WTC11 (cell line): ENCODE measurements around the gene SDHAF3. TPM values are rescaled to one million over a fixed set of nuclear protein-coding genes. Genes with fewer than 3 reads are reported as not detected.

Source experiments
- ATAC-seq: fragments of 200-7000 bp; cut with Tn5 transposase; 2 replicates; pipeline ENCODE4 v1.10.0; 2021; ENCODE audit warnings: mild to moderate bottlenecking, moderate library complexity
- CTCF ChIA-PET: fragments of 300-600 bp; sonication (Branson Sonifier 250); formaldehyde crosslinking; loops from one replicate; lab custom pipeline; 2021; ENCODE audit warnings: antibody characterized with exemption; lab: Charles Lee
- POLR2A ChIA-PET: fragments of 350-600 bp; sonication (Branson Sonifier 250); formaldehyde crosslinking; loops from one replicate; lab custom pipeline; 2021; ENCODE audit warnings: antibody characterized with exemption; lab: Charles Lee
- DNase-seq: peaks from one replicate; pipeline ENCODE4 v3.0.0; 2021; ENCODE audit warnings: low spot score
- H3K27ac Mint-ChIP-seq: 2 replicates; pipeline ENCODE4 v1.8.0; 2021; ENCODE audit warnings: mixed read lengths
- H3K27me3 Mint-ChIP-seq: 2 replicates; pipeline ENCODE4 v1.8.0; 2021; ENCODE audit warnings: low read depth, mild to moderate bottlenecking, moderate library complexity, mixed read lengths
- H3K36me3 Mint-ChIP-seq: 2 replicates; pipeline ENCODE4 v1.8.0; 2021; ENCODE audit warnings: mixed read lengths
- H3K4me1 Mint-ChIP-seq: 2 replicates; pipeline ENCODE4 v1.8.0; 2022; ENCODE audit warnings: mixed read lengths
- H3K4me3 Mint-ChIP-seq: 2 replicates; pipeline ENCODE4 v1.8.0; 2021; ENCODE audit warnings: mild to moderate bottlenecking, moderate library complexity, mixed read lengths
- H3K9me3 Mint-ChIP-seq: 2 replicates; pipeline ENCODE4 v1.8.0; 2021; ENCODE audit warnings: mixed read lengths
- ATF1 ChIP-seq: sonication (generic); formaldehyde crosslinking; IDR thresholded peaks from 2 replicates; pipeline ENCODE4 v1.8.1; 2023; ENCODE audit warnings: mild to moderate bottlenecking, moderate library complexity, missing genetic modification reagents
- ATF2 ChIP-seq: sonication (generic); formaldehyde crosslinking; IDR thresholded peaks from 2 replicates; pipeline ENCODE4 v1.8.1; 2022; ENCODE audit warnings: low read depth, missing genetic modification reagents, borderline replicate concordance
- CBFB ChIP-seq: sonication (generic); formaldehyde crosslinking; IDR thresholded peaks from 2 replicates; pipeline ENCODE4 v1.8.1; 2022; ENCODE audit warnings: mild to moderate bottlenecking, low read depth, missing genetic modification reagents
- CREB1 ChIP-seq: sonication (generic); formaldehyde crosslinking; IDR thresholded peaks from 2 replicates; pipeline ENCODE4 v1.8.0; 2023; ENCODE audit warnings: mild to moderate bottlenecking, missing genetic modification reagents
- E2F1 ChIP-seq: sonication (generic); formaldehyde crosslinking; IDR thresholded peaks from 2 replicates; pipeline ENCODE4 v1.8.0; 2022; ENCODE audit warnings: mild to moderate bottlenecking, missing genetic modification reagents
- ETV6 ChIP-seq: sonication (generic); formaldehyde crosslinking; IDR thresholded peaks from 2 replicates; pipeline ENCODE4 v1.8.1; 2022; ENCODE audit warnings: mild to moderate bottlenecking, missing genetic modification reagents
- IRF1 ChIP-seq: sonication (generic); formaldehyde crosslinking; IDR thresholded peaks from 2 replicates; pipeline ENCODE4 v1.8.0; 2023; ENCODE audit warnings: missing genetic modification reagents
- JUN ChIP-seq: sonication (generic); formaldehyde crosslinking; IDR thresholded peaks from 2 replicates; pipeline ENCODE4 v1.8.0; 2023; ENCODE audit warnings: mild to moderate bottlenecking, missing genetic modification reagents
- KAT7 ChIP-seq: sonication (generic); formaldehyde crosslinking; IDR thresholded peaks from 2 replicates; pipeline ENCODE4 v1.8.1; 2023; ENCODE audit warnings: missing genetic modification reagents, mild to moderate bottlenecking, borderline replicate concordance
- MAX ChIP-seq: sonication (generic); formaldehyde crosslinking; IDR thresholded peaks from 2 replicates; pipeline ENCODE4 v1.8.0; 2022; ENCODE audit warnings: mild to moderate bottlenecking, missing genetic modification reagents
- NR3C1 ChIP-seq: sonication (generic); formaldehyde crosslinking; conservative IDR thresholded peaks from 2 replicates; pipeline ENCODE4 v1.8.1; 2023; ENCODE audit warnings: low read depth, mild to moderate bottlenecking, missing genetic modification reagents
- PRRX2 ChIP-seq: fragments of 250-450 bp; sonication (Bioruptor Pico); IDR thresholded peaks from 2 replicates; pipeline ENCODE4 v1.8.0; 2021; ENCODE audit warnings: mild to moderate bottlenecking
- RELA ChIP-seq: sonication (generic); formaldehyde crosslinking; IDR thresholded peaks from 2 replicates; pipeline ENCODE4 v1.8.1; 2022; ENCODE audit warnings: missing genetic modification reagents, mild to moderate bottlenecking, borderline replicate concordance
- SMAD4 ChIP-seq: sonication (generic); formaldehyde crosslinking; IDR thresholded peaks from 2 replicates; pipeline ENCODE4 v1.8.0; 2022; ENCODE audit warnings: mild to moderate bottlenecking, missing genetic modification reagents
- TCF7 ChIP-seq: sonication (generic); formaldehyde crosslinking; IDR thresholded peaks from 2 replicates; pipeline ENCODE4 v1.8.0; 2022; ENCODE audit warnings: mild to moderate bottlenecking, low read depth, missing genetic modification reagents, moderate library complexity
- TP53 ChIP-seq: sonication (generic); formaldehyde crosslinking; IDR thresholded peaks from 2 replicates; pipeline ENCODE4 v1.8.1; 2023; ENCODE audit warnings: mild to moderate bottlenecking, missing genetic modification reagents
- ZNF219 ChIP-seq: sonication (generic); formaldehyde crosslinking; IDR thresholded peaks from 2 replicates; pipeline ENCODE4 v1.8.0; 2023; ENCODE audit warnings: missing genetic modification reagents, mild to moderate bottlenecking, borderline replicate concordance
- ZNF396 ChIP-seq: fragments of 250-450 bp; sonication (Bioruptor Pico); IDR thresholded peaks from 2 replicates; pipeline ENCODE4 v1.8.0; 2021; ENCODE audit warnings: mild to moderate bottlenecking, moderate library complexity, borderline replicate concordance
- ZNF423 ChIP-seq: fragments of 250-450 bp; sonication (Bioruptor Pico); IDR thresholded peaks from 2 replicates; pipeline ENCODE4 v2.1.2; 2022; ENCODE audit warnings: mild to moderate bottlenecking, moderate library complexity
- ZNF671 ChIP-seq: fragments of 250-450 bp; sonication (Bioruptor Pico); IDR thresholded peaks from 2 replicates; pipeline ENCODE4 v1.8.0; 2021; ENCODE audit warnings: mild to moderate bottlenecking
- total RNA-seq: library from RNA; stranded (reverse); gene quantifications from 3 replicates; pipeline ENCODE4 v1.2.3, GENCODE V29; 2021
- TF ChIP-seq, protein P1 (sequence below): sonication (generic); formaldehyde crosslinking; IDR thresholded peaks from 2 replicates; pipeline ENCODE4 v1.8.1; 2023; ENCODE audit warnings: mild to moderate bottlenecking, missing genetic modification reagents
- TF ChIP-seq, protein P2 (sequence below): sonication (generic); formaldehyde crosslinking; IDR thresholded peaks from 2 replicates; pipeline ENCODE4 v1.8.1; 2022; ENCODE audit warnings: missing genetic modification reagents, borderline replicate concordance
- TF ChIP-seq, protein P3 (sequence below): sonication (generic); formaldehyde crosslinking; IDR thresholded peaks from 2 replicates; pipeline ENCODE4 v1.8.0; 2023; ENCODE audit warnings: mild to moderate bottlenecking, missing genetic modification reagents
- TF ChIP-seq, protein P4 (sequence below): sonication (generic); formaldehyde crosslinking; IDR thresholded peaks from 2 replicates; pipeline ENCODE4 v1.8.1; 2022; ENCODE audit warnings: mild to moderate bottlenecking, missing genetic modification reagents, moderate library complexity, borderline replicate concordance

The SDHAF3 gene
- total RNA-seq, 1 experiment from 2014 or later, result 32.0 TPM

DNA sequence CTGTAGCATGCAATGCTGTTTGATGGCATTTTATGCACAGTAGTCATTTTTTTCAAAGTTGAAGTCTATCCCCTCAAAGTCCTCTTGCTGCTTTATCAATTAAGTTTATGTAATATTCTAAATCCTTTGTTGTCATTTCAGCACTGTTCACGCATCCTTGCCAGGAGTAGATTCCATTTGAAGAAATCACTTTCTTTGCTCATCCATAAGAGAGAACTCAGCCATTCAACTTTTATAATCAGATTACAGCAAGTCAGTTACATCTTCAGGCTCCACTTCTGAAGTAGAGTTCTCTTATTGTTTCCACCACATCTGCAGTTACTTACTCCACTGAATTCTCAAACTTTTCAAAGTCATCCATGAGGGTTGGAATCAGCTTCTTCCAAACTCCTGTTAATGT lies 32.3 kb downstream of the SDHAF3 start (continued):
- no peak for TF ChIP-seq ATF2 (CRISPR knock-in tag)
- TF ChIP-seq JUN (CRISPR knock-in tag), result no peak
- no peak for TF ChIP-seq RELA (CRISPR knock-in tag)
- TF ChIP-seq, protein P1, sequence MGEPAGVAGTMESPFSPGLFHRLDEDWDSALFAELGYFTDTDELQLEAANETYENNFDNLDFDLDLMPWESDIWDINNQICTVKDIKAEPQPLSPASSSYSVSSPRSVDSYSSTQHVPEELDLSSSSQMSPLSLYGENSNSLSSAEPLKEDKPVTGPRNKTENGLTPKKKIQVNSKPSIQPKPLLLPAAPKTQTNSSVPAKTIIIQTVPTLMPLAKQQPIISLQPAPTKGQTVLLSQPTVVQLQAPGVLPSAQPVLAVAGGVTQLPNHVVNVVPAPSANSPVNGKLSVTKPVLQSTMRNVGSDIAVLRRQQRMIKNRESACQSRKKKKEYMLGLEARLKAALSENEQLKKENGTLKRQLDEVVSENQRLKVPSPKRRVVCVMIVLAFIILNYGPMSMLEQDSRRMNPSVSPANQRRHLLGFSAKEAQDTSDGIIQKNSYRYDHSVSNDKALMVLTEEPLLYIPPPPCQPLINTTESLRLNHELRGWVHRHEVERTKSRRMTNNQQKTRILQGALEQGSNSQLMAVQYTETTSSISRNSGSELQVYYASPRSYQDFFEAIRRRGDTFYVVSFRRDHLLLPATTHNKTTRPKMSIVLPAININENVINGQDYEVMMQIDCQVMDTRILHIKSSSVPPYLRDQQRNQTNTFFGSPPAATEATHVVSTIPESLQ (CRISPR knock-in tag), result no peak
- TF ChIP-seq ZNF396 (CRISPR knock-in tag), result no peak
- no peak for TF ChIP-seq CBFB
- no peak for TF ChIP-seq ZNF423 (CRISPR knock-in tag)
- no peak for TF ChIP-seq ZNF671 (CRISPR knock-in tag)
- TF ChIP-seq PRRX2, result no peak
- no peak for TF ChIP-seq TCF7
- no peak for TF ChIP-seq CREB1 (CRISPR knock-in tag)
- no peak for TF ChIP-seq ATF1
- TF ChIP-seq ETV6 (CRISPR knock-in tag), result no peak
- TF ChIP-seq TP53 (CRISPR knock-in tag), result no peak

DNA sequence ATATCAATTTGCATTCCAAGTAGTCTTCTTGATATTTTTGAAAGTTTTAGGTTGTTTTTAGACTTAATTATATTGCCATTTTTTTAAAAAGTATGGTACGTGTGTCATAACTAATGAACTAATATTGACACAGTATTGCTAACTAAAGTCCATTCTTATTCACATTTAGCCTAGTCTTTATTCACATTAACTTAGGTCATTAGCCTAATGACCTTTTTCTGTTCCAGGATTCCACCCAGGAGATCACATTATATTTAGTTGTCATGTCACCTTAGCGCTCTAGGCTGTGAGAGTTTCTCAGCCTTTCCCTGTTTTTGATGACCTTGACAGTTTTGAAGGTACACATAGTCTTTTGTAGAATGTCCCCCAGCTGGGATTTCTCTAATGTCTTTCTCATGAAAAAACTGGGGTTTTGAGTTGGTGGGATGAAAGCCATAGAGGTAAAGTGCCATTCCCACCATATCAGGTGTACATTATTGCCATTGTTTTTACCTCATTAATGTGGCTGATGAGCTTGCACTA lies 38.5 kb downstream of the SDHAF3 start:
- H3K36me3 Mint-ChIP-seq, result peaks cover 40% of the 10 kb centered on the region
- H3K27ac Mint-ChIP-seq, result no peak overlapping the region
- H3K4me1 Mint-ChIP-seq, result peaks cover 12% of the 10 kb centered on the region
- no peak overlapping the region for H3K4me3 Mint-ChIP-seq
- H3K9me3 Mint-ChIP-seq, result peaks cover 37% of the 10 kb centered on the region
- ChIA-PET CTCF (interaction anchor here (0.5 to 1.3 kb wide), 2 partner anchors 11 to 23 kb away, joined by 3 read pairs; no protein-coding TSS in a partner anchor), POLR2A (no interaction called here)
- DNase-seq (no peak), ATAC-seq (no peak)
- H3K27me3 Mint-ChIP-seq, result peaks cover 5% of the 10 kb centered on the region
- TF ChIP-seq, protein P2, sequence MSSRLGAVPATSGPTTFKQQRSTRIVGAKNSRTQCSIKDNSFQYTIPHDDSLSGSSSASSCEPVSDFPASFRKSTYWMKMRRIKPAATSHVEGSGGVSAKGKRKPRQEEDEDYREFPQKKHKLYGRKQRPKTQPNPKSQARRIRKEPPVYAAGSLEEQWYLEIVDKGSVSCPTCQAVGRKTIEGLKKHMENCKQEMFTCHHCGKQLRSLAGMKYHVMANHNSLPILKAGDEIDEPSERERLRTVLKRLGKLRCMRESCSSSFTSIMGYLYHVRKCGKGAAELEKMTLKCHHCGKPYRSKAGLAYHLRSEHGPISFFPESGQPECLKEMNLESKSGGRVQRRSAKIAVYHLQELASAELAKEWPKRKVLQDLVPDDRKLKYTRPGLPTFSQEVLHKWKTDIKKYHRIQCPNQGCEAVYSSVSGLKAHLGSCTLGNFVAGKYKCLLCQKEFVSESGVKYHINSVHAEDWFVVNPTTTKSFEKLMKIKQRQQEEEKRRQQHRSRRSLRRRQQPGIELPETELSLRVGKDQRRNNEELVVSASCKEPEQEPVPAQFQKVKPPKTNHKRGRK (CRISPR knock-in tag), result no peak
- TF ChIP-seq, protein P3, sequence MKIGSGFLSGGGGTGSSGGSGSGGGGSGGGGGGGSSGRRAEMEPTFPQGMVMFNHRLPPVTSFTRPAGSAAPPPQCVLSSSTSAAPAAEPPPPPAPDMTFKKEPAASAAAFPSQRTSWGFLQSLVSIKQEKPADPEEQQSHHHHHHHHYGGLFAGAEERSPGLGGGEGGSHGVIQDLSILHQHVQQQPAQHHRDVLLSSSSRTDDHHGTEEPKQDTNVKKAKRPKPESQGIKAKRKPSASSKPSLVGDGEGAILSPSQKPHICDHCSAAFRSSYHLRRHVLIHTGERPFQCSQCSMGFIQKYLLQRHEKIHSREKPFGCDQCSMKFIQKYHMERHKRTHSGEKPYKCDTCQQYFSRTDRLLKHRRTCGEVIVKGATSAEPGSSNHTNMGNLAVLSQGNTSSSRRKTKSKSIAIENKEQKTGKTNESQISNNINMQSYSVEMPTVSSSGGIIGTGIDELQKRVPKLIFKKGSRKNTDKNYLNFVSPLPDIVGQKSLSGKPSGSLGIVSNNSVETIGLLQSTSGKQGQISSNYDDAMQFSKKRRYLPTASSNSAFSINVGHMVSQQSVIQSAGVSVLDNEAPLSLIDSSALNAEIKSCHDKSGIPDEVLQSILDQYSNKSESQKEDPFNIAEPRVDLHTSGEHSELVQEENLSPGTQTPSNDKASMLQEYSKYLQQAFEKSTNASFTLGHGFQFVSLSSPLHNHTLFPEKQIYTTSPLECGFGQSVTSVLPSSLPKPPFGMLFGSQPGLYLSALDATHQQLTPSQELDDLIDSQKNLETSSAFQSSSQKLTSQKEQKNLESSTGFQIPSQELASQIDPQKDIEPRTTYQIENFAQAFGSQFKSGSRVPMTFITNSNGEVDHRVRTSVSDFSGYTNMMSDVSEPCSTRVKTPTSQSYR, result no peak
- TF ChIP-seq E2F1 (CRISPR knock-in tag) (no peak), NR3C1 (CRISPR knock-in tag) (no peak), ZNF219 (no peak), SMAD4 (no peak), JUN (CRISPR knock-in tag) (no peak), IRF1 (no peak), KAT7 (no peak), MAX (no peak)
- TF ChIP-seq, protein P4, sequence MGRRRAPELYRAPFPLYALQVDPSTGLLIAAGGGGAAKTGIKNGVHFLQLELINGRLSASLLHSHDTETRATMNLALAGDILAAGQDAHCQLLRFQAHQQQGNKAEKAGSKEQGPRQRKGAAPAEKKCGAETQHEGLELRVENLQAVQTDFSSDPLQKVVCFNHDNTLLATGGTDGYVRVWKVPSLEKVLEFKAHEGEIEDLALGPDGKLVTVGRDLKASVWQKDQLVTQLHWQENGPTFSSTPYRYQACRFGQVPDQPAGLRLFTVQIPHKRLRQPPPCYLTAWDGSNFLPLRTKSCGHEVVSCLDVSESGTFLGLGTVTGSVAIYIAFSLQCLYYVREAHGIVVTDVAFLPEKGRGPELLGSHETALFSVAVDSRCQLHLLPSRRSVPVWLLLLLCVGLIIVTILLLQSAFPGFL (CRISPR knock-in tag), result no peak
